HG03354 (cell line): Measurements from ENCODE around the gene NDUFS7.
"Not testable (repeated sequence)": the region's sequence is repeated elsewhere in the genome, so short reads cannot be mapped to it uniquely, and the experiment has no call there.

Source experiments
- ATAC-seq: cut with Tn5 transposase; IDR thresholded peaks from one replicate; pipeline ENCODE4 v1.9.1; 2021; ENCODE audit warnings: mild to moderate bottlenecking; ENCODE audit not compliant: unreplicated experiment, poor library complexity, severe bottlenecking

The NDUFS7 gene

DNA sequence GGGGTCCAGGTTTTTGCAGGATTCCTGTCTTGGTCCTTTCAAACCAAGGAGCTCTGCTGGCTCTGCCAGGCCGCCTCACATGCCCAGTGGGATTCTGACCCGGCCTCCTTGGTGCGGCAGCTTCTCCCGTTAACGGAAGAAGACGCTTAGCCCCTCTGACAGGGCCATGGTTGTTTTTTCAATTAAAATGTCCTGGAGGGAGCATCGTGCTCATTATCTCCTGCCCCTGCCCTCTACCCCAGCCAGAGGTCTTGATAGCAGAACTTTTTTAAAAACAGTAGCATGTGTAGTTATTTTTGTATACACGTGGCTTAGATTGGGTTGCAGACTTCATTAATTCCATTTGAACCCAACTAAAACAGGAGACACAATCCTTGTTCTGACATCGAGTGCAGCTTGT is 43.0 kb downstream of the NDUFS7 start:
- no peak for ATAC-seq

DNA sequence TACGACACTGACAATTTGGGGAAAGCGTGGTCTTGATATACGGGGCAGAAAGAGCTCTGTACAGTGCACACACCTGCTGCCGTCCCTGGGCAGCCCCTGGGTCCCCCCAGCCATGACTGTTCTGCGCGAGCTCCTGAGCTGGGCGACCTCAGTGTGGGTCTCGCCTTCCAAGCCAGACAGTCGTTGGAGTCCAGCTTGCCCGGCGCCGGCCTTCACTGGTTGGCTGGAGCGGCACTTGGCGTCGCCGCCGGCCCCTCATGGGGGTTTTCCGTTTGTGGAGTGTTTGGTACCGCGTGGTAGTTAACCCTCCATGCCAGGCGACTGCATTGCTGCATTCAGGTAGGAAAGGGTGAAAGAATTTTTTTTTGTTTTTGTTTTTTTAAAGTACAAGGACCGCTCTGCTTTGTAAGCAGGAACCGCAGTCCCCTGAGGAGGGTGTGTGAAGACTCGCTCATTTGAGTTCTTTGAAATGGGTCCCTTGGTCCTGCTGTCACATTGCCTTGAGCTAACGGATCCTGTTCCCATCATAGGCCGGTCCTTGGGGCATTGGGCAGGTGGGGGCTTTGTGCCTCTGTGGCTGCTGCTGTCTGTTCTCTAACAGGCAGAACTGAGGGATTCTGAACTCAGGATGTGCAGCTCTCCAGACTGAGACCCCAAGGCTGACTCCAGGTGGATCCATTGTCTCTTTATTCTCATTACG is 43.7 kb downstream of the NDUFS7 start:
- ATAC-seq, result no peak

GRCh38 chr19:1428738-1429391 is 45.2 kb downstream of the NDUFS7 start:
- no peak for ATAC-seq

DNA sequence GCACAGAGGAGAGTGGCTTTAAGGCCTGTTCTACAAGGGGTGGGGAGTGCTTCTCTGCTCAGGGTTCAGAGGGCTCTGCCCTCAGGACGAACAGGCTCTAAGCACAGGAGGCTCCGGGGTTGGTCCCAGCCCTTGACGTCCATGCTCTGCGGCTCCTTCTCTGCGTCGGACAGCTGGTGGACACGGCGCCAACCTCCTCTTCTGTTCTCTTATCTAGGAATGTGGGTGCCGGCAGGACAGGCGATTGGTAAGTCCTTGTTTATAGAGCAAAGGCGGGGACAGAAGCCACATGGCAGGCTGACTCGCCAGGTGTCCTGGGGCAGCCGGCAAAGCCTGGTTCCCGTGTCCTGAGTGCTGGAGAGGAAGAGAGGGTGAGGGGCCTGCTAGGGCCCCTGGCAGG is 46.0 kb downstream of the NDUFS7 start:
- no peak for ATAC-seq

DNA sequence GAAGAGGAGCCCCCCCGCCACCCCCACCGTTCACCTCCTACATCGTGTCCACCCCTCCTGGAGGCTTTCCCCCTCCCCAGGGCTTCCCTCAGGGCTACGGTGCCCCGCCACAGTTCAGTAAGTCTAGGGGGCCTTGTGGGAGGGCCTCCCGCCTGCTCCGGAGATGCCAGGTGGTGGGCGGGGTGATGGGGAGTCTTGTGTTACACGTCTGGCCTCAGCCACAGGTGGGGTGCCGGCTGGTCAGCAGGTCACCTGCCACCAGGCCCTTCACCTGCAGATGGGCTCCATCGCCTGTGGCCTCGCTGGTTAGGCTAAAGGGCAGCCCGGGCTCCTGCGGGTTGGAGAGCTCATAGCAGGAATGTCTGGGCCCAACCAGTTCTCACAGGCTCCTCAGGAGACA is 46.5 kb downstream of the NDUFS7 start:
- ATAC-seq, result no peak

DNA sequence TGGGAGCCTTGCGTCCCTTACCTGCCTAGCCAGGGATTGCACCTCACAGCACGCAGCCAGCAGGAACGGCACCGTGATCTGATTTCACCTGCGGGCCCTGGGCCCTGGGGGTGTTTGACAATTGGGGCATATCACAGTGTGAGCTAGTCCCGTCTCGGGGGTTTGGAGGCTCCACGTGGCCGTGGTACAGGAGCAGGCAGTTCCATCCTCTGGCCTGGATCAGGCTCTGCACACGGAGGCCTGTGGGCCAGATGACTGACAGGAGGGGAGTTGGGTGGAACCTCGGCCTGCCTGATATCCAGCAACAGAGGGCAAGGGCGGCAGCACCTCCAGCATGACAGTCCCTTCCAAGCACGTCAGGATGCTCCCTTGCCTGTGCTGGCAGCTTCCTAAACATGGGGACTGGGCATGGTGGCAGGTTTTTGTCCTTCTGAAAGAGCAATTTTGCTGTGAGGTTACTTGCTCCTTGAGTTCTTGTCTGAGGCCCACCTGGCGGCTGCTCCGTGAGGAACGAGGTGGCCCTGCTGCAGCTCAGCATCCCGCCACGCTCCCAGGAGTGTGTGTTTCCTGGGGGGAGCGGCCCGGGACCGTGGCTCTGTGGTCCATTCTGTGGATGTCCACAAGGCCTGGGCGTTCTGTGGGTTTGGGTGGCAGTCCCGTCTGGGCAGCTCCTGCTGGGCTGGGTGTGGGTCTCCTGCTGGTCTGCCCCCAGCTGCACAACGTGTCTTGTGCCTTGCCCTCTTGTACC is 48.2 kb downstream of the NDUFS7 start:
- no peak for ATAC-seq

- no peak for ATAC-seq
These were observed 48.8 kb downstream of the NDUFS7 start for GRCh38 chr19:1432507-1432887.

GRCh38 chr19:1433119-1434039 is 49.7 kb downstream of the NDUFS7 start:
- ATAC-seq, result no peak

GRCh38 chr19:1434040-1434366 is 50.3 kb downstream of the NDUFS7 start:
- no peak for ATAC-seq

DNA sequence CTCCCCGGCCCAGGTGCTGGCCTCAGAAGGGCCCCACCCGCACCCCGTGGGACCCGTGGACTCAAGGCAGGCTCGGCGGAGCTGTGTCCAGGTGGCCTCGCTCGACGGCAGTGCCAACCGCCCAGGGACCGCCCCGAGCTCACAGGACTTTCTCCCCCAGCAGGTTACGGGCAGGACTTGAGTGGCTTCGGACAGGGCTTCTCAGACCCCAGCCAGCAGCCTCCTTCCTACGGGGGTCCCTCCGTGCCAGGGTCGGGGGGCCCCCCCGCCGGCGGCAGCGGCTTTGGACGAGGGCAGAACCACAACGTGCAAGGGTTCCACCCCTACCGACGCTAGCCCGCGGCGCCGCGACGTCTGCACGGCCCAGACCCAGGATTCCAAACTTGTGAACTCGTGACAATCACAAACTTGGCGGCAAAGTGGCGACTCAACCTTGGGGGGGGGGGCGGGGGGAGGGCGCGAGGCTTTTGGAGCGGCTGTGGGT is 50.9 kb downstream of the NDUFS7 start:
- ATAC-seq, result no peak

DNA sequence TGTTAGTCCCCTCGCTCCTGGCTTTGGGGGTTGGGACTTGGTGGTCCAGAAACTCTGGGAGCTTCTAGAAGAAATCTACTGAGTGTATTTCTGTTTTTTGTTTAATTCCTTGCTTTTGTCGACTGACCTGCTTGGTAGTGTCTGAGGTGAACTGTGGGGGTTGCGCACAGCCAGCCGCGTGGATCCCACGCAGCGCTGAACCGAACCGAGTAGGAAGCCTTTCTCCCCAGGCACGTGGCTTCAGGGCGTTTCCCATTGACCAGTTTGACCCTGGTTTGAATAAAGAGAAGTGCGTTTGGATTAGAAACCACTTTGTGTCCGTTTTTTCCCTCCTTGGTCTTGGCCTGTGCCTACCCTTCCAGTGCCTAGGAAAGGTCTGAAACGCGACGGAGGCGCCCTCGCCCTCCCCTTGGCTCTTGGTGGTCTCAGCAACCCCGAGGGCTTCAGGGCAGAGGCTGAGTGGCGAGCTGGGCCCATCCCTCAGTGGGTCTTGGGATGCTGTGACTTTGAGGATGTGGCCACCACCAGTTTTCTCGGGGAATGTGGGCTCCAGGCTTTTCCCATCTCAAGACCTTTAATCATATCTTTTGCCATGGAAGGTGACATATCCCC is 51.8 kb downstream of the NDUFS7 start:
- no peak for ATAC-seq

GRCh38 chr19:1437609-1438008 is 53.9 kb downstream of the NDUFS7 start:
- ATAC-seq, result no peak

- peak; percentile 85 for ATAC-seq
These were observed 54.6 kb downstream of the NDUFS7 start, which contains the start of gene RPS15 for GRCh38 chr19:1438035-1438932. TSS of gene RPS15 (plus strand) at chr19:1438396. CDS start at chr19:1438426, 30 bp downstream.

- peak; percentile 2 for ATAC-seq
These were observed 55.2 kb downstream of the NDUFS7 start for GRCh38 chr19:1438933-1439354.

DNA sequence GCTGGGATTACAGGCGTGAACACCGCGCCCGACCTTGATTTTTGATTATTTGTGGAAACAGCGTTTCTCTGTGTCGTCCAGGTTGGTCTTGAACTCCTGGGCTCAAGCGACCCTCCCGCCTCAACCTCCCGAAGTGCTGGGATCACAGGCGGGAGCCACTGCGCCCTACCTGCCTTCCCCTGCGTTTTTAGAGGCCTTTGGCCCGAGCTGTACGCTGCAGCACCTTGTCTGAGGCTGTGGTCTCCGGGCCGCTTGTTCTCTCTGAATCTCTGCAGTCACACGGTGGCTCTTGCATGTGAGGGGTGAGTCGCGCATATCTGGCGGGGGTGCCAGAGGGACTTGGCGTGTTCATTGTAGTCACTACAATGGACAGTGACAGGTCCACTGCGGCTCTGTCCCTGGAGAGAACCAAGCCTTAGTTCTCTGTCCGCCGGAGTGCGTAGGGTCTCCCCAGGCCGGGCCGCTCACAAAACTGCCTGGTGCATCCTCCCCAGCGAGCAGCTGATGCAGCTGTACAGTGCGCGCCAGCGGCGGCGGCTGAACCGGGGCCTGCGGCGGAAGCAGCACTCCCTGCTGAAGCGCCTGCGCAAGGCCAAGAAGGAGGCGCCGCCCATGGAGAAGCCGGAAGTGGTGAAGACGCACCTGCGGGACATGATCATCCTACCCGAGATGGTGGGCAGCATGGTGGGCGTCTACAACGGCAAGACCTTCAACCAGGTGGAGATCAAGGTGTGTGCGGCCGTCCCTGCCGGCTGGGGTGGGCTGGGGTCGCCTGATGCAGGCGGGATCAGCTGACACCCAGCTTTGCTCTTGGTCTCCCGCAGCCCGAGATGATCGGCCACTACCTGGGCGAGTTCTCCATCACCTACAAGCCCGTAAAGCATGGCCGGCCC is 56.1 kb downstream of the NDUFS7 start:
- ATAC-seq, result not testable (repeated sequence)

GRCh38 chr19:1440418-1440801 is 56.7 kb downstream of the NDUFS7 start:
- no peak for ATAC-seq

GRCh38 chr19:1441022-1441426 is 57.3 kb downstream of the NDUFS7 start:
- ATAC-seq, result no peak
